ENCODE measurements around the gene MSL2. TPM values are rescaled to one million over a fixed set of nuclear protein-coding genes. Genes with fewer than 3 reads are reported as not detected.

Gene MSL2
- total and polyA plus RNA-seq, 10 donors, result 12.0 to 89.3 (median 56.3) TPM

- Histone ChIP-seq H3K36me3 (no peaks in the 10 kb centered on the region), H3K4me3 (no peak overlapping the region), H3K27ac (no peak overlapping the region), H3K4me1 (peaks cover 22 to 97% (median 54%) of the 10 kb centered on the region in 6 donors), H3K9me3 (no peaks in the 10 kb centered on the region), H3K27me3 (replicated peaks in 1 of 7) (no peaks in the 10 kb centered on the region)
- TF ChIP-seq POLR2A (IDR thresholded peaks at IDR 0.05) (no peak), POLR2AphosphoS5 (IDR thresholded peaks at IDR 0.05) (no peak), CTCF (IDR thresholded peaks at IDR 0.05 in 8 of 11, conservative IDR thresholded peaks at IDR 0.05 in 3 of 11) (no peak)
- WGBS, 5 donors, result 92 to 96% (median 94%) methylated on average over 7 of the region's 7 CpGs
- intact Hi-C loops (cut with DNase I; ENCODE audit: low total_unique reads), result no loop called here
- no peak for DNase-seq
Measured at GRCh38 chr3:136162322-136162721, 33.8 kb downstream of the MSL2 start.

DNA sequence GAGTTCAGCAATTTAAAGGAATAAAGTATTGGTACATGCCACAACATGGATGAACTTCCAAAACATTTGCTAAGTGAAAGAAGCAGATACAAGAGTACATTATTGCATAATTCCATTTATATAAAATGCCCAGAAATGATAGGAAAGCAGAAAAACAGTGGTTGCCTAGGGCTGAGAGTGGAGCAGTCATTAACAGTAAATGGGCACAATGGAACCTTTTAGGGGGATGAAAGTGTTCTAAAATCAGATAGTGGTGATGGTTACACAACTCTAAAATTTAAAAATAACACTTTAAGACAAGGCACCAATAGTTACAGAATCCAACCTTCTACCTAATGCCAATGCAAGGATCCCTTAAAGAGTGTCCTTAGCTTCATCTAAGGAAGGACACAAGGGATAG is 34.6 kb downstream of the MSL2 start:
- Histone ChIP-seq H3K27ac (no peak overlapping the region), H3K9me3 (no peaks in the 10 kb centered on the region), H3K4me3 (no peak overlapping the region), H3K4me1 (peaks cover 19 to 97% (median 54%) of the 10 kb centered on the region in 6 donors), H3K36me3 (no peaks in the 10 kb centered on the region), H3K27me3 (replicated peaks in 1 of 7) (no peaks in the 10 kb centered on the region)
- DNase-seq, result no peak
- TF ChIP-seq POLR2AphosphoS5 (IDR thresholded peaks at IDR 0.05) (no peak), CTCF (IDR thresholded peaks at IDR 0.05 in 8 of 11, conservative IDR thresholded peaks at IDR 0.05 in 3 of 11) (no peak), POLR2A (IDR thresholded peaks at IDR 0.05) (no peak)
- intact Hi-C loops (cut with DNase I; ENCODE audit: low total_unique reads), result no loop called here

- H3K9me3 ChIP-seq, result no peaks in the 10 kb centered on the region
- intact Hi-C loops (cut with DNase I; ENCODE audit: low total_unique reads), result no loop called here
- peaks cover 0 to 39% (median 17%) of the 10 kb centered on the region in 6 donors for H3K36me3 ChIP-seq
- no peak overlapping the region for H3K4me3 ChIP-seq
- TF ChIP-seq POLR2AphosphoS5 (IDR thresholded peaks at IDR 0.05) (no peak), POLR2A (IDR thresholded peaks at IDR 0.05) (no peak), CTCF (IDR thresholded peaks at IDR 0.05 in 8 of 11, conservative IDR thresholded peaks at IDR 0.05 in 3 of 11) (no peak)
- WGBS, 5 donors, result 84 to 90% (median 88%) methylated on average over 4 of the region's 4 CpGs
- no peak for DNase-seq
- H3K27me3 ChIP-seq (replicated peaks in 1 of 7), result no peaks in the 10 kb centered on the region
- H3K27ac ChIP-seq, result no peak overlapping the region
- H3K4me1 ChIP-seq, result peaks cover 5 to 97% (median 47%) of the 10 kb centered on the region in 6 donors
Measured at GRCh38 chr3:136152963-136153362, 43.2 kb downstream of the MSL2 start.

DNA sequence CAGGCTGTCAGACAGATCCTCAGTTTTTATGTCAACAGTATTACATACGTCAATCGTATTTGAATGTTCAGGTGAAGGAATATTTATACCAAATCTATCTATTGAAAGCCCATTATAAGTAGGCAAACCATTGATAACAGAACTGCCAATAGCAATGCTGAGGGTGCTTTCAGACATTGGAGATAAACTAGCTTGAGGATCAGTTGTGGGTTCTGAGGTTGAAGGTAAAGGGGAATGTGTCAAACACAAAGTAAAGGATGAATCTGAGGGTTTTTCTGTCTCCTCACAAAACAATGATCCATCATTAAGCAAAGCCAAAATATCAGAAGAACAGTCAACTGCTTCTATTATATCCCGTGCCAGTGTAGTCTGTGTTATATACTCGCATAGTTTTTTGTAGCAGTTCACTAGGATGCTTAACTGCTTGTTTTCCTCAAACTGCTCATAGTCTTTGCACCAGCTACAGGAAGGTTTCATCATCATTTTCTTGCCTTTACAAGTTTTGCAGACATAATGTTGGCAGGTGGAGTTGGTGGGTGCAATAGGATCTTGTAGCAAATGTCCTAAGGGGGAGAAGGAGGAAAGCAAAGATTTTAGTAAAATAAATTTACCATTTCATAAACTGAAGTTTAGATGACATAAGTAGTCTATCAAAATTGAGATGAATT is 43.8 kb downstream of the MSL2 start:
- H3K4me3 ChIP-seq, result no peak overlapping the region
- intact Hi-C loops (cut with DNase I; ENCODE audit: low total_unique reads), result no loop called here

More for the DNA sequence above, 43.8 kb downstream of the MSL2 start:
- no peaks in the 10 kb centered on the region for H3K9me3 ChIP-seq
- no peaks in the 10 kb centered on the region for H3K27me3 ChIP-seq (replicated peaks in 1 of 7)
- peaks cover 5 to 97% (median 41%) of the 10 kb centered on the region in 6 donors for H3K4me1 ChIP-seq
- no peak for DNase-seq
- no peak overlapping the region for H3K27ac ChIP-seq
- peaks cover 0 to 40% (median 17%) of the 10 kb centered on the region in 6 donors for H3K36me3 ChIP-seq
- WGBS, 5 donors, result 71 to 87% (median 84%) methylated on average over 4 of the region's 4 CpGs
- no peak for TF ChIP-seq POLR2A (IDR thresholded peaks at IDR 0.05)
- no peak for TF ChIP-seq CTCF (IDR thresholded peaks at IDR 0.05 in 8 of 11, conservative IDR thresholded peaks at IDR 0.05 in 3 of 11)
- no peak for TF ChIP-seq POLR2AphosphoS5 (IDR thresholded peaks at IDR 0.05)
